ENCODE results near the gene NELL2.

DNA sequence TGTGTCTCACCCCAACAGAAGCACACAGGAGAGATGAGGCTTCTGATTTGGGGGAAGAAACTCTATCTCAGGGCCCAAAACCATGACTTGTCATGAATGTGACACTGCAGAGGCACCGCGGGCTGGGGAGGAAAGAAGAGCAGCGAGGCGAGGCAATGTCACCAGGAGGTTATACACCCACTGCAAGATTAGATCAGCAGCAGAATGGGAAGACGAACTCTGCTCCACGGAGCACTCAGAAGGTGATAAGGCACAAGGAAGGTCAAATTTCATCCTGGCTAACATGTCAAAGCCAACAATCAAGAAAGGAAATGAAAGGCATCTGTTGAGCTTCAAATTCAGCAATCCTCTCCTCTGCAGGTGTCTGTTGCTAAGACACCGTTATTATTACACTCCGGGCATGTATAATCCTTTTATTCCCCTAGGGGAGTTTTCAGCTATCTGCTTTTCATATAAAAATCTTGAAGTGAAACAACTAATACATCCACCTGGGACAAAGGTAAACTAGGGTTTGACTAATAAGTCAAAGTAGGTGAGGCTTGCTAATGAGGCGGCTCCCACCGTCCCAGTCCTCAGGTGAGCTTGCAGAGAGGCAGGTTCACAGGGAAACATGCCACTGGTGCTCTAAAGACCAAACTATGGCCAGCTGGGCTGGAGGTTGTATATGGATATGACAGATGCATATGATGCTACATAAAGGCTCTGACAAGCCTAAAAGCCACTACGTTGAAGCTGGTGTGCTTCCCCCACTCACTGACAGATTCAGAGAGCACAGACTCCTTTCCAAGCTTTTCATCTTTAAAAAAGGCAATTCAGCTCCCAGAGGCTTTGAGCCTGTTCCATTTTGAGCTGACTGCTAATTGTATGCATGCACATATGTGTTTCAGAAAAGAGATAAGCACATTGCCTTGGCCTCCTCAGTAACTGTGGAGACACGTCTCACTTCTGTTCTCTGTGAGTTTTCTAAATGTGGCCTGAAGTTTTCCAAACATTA, 221.2 kb downstream of the NELL2 start:
- TF ChIP-seq, protein P1, sequence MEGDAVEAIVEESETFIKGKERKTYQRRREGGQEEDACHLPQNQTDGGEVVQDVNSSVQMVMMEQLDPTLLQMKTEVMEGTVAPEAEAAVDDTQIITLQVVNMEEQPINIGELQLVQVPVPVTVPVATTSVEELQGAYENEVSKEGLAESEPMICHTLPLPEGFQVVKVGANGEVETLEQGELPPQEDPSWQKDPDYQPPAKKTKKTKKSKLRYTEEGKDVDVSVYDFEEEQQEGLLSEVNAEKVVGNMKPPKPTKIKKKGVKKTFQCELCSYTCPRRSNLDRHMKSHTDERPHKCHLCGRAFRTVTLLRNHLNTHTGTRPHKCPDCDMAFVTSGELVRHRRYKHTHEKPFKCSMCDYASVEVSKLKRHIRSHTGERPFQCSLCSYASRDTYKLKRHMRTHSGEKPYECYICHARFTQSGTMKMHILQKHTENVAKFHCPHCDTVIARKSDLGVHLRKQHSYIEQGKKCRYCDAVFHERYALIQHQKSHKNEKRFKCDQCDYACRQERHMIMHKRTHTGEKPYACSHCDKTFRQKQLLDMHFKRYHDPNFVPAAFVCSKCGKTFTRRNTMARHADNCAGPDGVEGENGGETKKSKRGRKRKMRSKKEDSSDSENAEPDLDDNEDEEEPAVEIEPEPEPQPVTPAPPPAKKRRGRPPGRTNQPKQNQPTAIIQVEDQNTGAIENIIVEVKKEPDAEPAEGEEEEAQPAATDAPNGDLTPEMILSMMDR (conservative IDR thresholded peaks at IDR 0.05; ENCODE audit: low read length), result no peak
- no peak for TF ChIP-seq EZH2phosphoT487 (IDR thresholded peaks at IDR 0.05; ENCODE audit: borderline replicate concordance, low read depth, low read length)

Data from OCI-LY7 (cell line).